COLO668 (cell line): ENCODE results near the gene VCX2.
"Not testable (repeated sequence)": the region's sequence is repeated elsewhere in the genome, so short reads cannot be mapped to it uniquely, and the experiment has no call there.

Experiments
- DNase-seq: peaks from one replicate; lab custom pipeline; 2025; ENCODE audit not compliant: unreplicated experiment; lab: John Stamatoyannopoulos, UW

Gene VCX2

DNA sequence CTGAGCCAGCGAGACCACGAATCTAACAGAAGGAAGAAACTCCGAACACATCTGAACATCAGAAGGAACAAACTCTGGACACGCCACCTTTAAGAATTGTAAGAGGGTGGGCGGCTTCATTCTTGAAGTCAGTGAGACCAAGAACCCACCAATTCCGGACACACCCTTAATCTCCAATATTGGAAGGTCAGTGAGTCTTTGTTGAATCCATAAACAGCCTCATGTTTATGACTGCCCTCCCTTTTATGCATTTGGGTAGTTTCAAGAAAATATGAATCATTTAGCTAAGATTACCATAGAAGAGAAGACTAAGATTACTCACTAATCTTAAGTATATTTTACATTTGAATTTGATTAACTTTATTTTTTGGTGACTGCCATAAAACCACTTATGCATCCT, 48.5 kb downstream of the VCX2 start:
- DNase-seq, result no peak

DNA sequence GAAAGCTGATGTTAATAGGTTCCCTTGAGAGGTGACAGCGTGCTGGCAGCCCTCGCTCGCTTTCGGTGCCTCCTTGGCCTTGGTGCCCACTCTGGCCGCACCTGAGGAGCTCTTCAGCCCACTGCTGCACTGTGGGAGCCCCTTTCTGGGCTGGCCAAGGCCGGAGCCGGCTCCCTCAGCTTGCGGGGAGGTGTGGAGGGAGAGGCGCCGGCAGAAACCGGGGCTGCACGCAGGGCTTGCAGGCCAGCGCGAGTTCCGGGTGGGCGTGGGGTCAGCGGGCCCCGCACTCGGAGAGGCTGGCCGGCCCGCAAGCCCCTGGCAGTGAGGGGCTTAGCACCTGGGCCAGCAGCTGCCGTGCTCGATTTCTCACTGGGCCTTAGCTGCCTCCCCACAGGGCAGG, 49.7 kb downstream of the VCX2 start:
- not testable (repeated sequence) for DNase-seq
